GM19455 (cell line): ENCODE measurements around the gene FBXW2.

Experiments used
- ATAC-seq: cut with Tn5 transposase; IDR thresholded peaks from one replicate; pipeline ENCODE4 v1.9.1; 2021; ENCODE audit not compliant: unreplicated experiment

Gene FBXW2

GRCh38 chr9:120715389-120715924, 77.8 kb downstream of the FBXW2 start:
- ATAC-seq = no peak

GRCh38 chr9:120714846-120715388, 78.3 kb downstream of the FBXW2 start:
- ATAC-seq = no peak

- ATAC-seq = peak; percentile 98
These were observed 78.9 kb downstream of the FBXW2 start, which contains the start of gene MEGF9 for GRCh38 chr9:120714088-120714845. MEGF9 (minus strand) TSS chr9:120714470; CDS start chr9:120714358, 112 bp downstream.

DNA sequence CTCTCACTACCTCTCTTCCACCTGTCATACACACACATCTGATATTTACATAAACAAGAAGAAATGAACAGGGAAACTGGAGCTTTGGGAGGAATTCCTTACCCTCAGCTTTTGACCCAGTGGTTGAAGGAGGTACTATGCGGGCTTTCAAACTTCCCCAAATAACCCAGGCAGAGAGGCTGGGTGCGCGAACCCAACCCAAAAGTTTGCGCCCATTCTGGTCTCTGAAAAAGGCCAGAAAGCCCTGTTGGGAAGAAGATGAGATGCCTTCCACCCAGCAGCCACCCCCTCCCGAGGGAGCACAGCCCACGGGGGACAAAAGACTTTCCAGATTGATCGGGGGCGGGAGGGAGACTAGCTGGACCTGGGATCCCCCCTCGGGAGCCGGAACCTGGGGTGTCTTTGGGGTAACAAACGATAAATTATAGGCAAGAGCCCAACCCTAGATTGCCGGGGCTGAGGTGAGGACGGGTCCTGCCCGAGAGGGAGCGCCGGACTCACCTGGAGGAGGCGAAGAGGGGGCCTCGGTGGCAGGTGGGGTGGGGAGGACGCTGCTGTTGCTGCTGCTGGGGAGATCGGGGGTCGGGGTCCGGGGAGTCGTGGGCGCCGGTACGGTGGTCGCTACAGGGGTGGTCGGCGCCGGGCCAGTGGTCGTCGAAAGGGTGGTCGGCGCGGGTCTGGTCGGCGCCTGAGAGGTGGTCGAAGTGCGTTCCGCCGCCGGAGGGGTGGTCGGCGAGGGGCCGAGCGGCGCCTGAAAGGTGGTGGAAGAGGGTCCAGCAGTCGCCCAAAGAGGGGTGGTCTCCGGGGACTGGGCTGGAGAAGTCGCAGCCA, 79.7 kb downstream of the FBXW2 start:
- ATAC-seq = no peak

GRCh38 chr9:120712539-120713031, 80.6 kb downstream of the FBXW2 start:
- no peak for ATAC-seq

GRCh38 chr9:120711841-120712538, 81.2 kb downstream of the FBXW2 start:
- no peak for ATAC-seq

GRCh38 chr9:120711354-120711753, 81.9 kb downstream of the FBXW2 start:
- no peak for ATAC-seq

GRCh38 chr9:120710110-120710981, 82.9 kb downstream of the FBXW2 start:
- no peak for ATAC-seq

GRCh38 chr9:120708526-120709224, 84.5 kb downstream of the FBXW2 start:
- no peak for ATAC-seq

GRCh38 chr9:120707170-120707569, 86.0 kb downstream of the FBXW2 start:
- ATAC-seq = no peak
